ENCODE results near the gene HNRNPA1L2. TPM values are rescaled to one million over a fixed set of nuclear protein-coding genes. Genes with fewer than 3 reads are reported as not detected.

The HNRNPA1L2 gene
- total RNA-seq, 2 experiments from 2014 or later: 7.8 to 9.2 TPM

DNA sequence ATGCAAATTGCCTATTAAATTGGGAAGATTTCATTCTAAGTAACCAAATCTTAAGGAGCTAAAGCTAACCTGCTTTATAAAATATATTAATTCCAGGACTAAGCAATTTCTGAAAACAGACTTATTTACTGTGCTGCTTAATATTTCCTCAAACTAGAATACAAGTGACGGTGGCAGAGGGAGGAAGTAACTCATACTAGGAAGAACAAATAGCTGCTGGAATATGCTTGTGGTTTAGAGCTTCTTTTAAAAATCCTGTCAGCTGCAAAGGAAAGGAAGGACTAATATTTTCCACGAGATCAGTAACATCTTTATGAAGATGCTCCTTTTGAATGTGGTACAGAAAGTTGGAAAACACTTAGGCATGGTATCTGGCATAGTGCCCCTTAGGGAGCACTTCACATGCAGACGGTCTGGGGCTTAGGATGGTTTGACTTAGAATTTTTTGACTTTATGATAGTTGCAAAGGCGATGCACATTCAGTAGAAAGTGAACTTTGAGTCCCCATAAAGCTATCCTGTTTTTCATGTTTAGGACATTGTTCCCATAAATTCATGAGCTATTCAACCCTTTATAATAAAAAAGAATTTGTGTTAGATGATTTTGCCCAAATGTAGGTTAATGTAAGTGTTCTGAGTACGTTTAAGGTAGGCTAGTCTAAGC is 3.4 kb upstream of the HNRNPA1L2 start:
- TF ChIP-seq, protein P1, sequence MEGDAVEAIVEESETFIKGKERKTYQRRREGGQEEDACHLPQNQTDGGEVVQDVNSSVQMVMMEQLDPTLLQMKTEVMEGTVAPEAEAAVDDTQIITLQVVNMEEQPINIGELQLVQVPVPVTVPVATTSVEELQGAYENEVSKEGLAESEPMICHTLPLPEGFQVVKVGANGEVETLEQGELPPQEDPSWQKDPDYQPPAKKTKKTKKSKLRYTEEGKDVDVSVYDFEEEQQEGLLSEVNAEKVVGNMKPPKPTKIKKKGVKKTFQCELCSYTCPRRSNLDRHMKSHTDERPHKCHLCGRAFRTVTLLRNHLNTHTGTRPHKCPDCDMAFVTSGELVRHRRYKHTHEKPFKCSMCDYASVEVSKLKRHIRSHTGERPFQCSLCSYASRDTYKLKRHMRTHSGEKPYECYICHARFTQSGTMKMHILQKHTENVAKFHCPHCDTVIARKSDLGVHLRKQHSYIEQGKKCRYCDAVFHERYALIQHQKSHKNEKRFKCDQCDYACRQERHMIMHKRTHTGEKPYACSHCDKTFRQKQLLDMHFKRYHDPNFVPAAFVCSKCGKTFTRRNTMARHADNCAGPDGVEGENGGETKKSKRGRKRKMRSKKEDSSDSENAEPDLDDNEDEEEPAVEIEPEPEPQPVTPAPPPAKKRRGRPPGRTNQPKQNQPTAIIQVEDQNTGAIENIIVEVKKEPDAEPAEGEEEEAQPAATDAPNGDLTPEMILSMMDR (IDR thresholded peaks at IDR 0.05): no peak
- Mint-ChIP-seq H3K36me3 (ENCODE audit: low read depth) (peaks cover 28% of the 10 kb centered on the region), H3K9me3 (no peaks in the 10 kb centered on the region), H3K27ac (no peak overlapping the region), H3K4me1 (ENCODE audit: low read depth) (no peaks in the 10 kb centered on the region), H3K4me3 (no peak overlapping the region), H3K27me3 (no peaks in the 10 kb centered on the region)
- intact Hi-C loops (cut with micrococcal nuclease): no loop called here
- POLR2A ChIA-PET: no interaction called here
- DNase-seq (no peak), ATAC-seq (no peak)
- CTCF ChIA-PET: interaction anchor here (0.9 to 1.6 kb wide), 3 partner anchors 13 to 18 kb away, joined by 3 to 6 read pairs (median 4); partner anchors contain the start of gene SUGT1

DNA sequence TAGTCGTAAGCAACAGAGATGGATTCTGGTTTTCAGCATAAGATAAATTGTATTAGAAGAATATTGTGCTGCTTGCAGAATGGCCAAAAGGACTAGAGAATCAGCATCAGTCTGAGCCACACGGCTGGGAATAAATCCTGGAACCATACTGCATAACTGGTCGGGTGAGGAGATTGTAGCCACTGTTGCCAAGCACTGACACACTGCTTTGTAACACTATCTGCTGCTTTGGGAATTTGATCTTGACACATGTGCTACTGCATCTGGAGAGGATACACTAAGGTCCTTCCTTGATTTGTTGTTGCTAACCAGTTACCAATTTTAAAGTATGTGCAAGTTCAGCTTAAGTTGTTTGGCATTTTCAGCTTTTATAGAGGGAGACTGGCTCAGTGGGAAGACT is 1.9 kb downstream of the HNRNPA1L2 start:
- ATAC-seq: no peak
- H3K9me3 Mint-ChIP-seq: no peaks in the 10 kb centered on the region
- CTCF ChIA-PET: interaction anchor here (2.0 kb wide), 1 partner anchor 9 kb away, joined by 4 read pairs; no protein-coding TSS in a partner anchor
- POLR2A ChIA-PET: no interaction called here
- no peaks in the 10 kb centered on the region for H3K27me3 Mint-ChIP-seq
- H3K36me3 Mint-ChIP-seq (ENCODE audit: low read depth): peaks cover 29% of the 10 kb centered on the region
- H3K27ac Mint-ChIP-seq: no peak overlapping the region
- no peak for DNase-seq
- intact Hi-C loops (cut with micrococcal nuclease): no loop called here
- H3K4me1 Mint-ChIP-seq (ENCODE audit: low read depth): no peaks in the 10 kb centered on the region
- no peak overlapping the region for H3K4me3 Mint-ChIP-seq
- TF ChIP-seq, protein P1 (IDR thresholded peaks at IDR 0.05): no peak

DNA sequence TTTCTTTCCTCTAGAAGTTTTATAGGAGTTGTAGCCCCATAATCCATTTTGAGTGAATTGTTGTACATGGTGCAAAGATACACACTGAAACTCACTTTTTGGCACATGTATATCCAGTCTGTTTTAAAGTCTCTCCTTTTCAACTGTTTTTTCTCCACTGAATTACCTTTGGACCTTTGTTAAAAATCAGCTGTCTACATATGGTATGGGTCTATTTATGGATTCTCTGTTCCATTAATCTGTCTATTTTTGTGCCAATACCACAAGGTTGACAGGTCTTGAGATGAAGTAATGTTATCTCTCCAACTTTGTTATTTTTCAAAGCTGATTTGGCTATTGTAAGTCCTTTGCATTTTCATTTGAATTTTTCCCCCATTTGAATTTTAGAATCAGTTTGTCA is 4.7 kb downstream of the HNRNPA1L2 start:
- ChIA-PET POLR2A (no interaction called here), CTCF (no interaction called here)
- DNase-seq (no peak), ATAC-seq (no peak)
- intact Hi-C loops (cut with micrococcal nuclease): no loop called here
- peaks cover 12% of the 10 kb centered on the region for H3K4me1 Mint-ChIP-seq (ENCODE audit: low read depth)
- H3K27ac Mint-ChIP-seq: no peak overlapping the region
- no peaks in the 10 kb centered on the region for H3K9me3 Mint-ChIP-seq
- peaks cover 26% of the 10 kb centered on the region for H3K36me3 Mint-ChIP-seq (ENCODE audit: low read depth)
- TF ChIP-seq, protein P1 (IDR thresholded peaks at IDR 0.05): no peak
- no peaks in the 10 kb centered on the region for H3K27me3 Mint-ChIP-seq
- H3K4me3 Mint-ChIP-seq: no peak overlapping the region

DNA sequence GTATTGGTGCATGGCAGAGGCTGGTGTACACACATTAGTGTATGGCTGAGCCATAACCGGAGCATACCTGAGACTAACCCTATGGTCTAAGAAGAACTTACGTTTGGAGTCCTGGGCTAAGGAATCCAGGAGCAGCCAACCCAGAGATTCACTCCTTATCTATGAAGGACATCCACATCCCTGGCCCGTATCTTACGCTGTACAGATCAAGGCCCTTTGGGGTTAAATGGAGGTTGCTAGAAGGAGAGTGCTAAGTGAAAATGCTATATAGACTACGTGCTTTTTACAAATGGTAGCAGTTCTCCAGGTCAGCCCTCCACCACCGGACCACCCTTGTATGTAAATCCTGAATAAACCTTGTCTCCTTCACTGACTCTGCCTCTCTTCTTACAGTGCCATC is 8.5 kb downstream of the HNRNPA1L2 start:
- ATAC-seq: no peak
- H3K27me3 Mint-ChIP-seq: no peaks in the 10 kb centered on the region
- CTCF ChIA-PET: no interaction called here
- H3K27ac Mint-ChIP-seq: no peak overlapping the region
- intact Hi-C loops (cut with micrococcal nuclease): loop anchor here (5.0 kb wide), 2 partner anchors 33 to 193 kb away; partner anchors contain the start of gene CKAP2
- H3K9me3 Mint-ChIP-seq: no peaks in the 10 kb centered on the region
- TF ChIP-seq, protein P1 (IDR thresholded peaks at IDR 0.05): no peak
- no peak overlapping the region for H3K4me3 Mint-ChIP-seq
- H3K4me1 Mint-ChIP-seq (ENCODE audit: low read depth): peaks cover 20% of the 10 kb centered on the region
- H3K36me3 Mint-ChIP-seq (ENCODE audit: low read depth): peaks cover 17% of the 10 kb centered on the region
- DNase-seq: no peak
- POLR2A ChIA-PET: no interaction called here

DNA sequence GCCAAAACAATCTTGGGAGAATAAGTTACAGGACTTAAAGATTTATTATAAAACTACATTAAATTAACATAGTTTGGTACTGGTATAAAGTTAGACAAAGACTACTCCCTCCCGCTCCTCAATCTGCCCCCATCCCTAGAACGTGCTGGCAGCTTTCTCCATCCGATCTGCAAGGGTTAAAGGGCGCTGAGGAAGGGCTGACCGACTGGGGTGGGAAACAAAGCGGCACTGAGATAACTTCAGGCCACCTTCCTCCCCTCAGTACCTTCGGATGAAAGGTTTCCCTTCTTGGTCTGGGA is 9.6 kb downstream of the HNRNPA1L2 start:
- intact Hi-C loops (cut with micrococcal nuclease): loop anchor here (5.0 kb wide), 2 partner anchors 35 to 195 kb away; partner anchors contain the start of gene CKAP2
- peaks cover 17% of the 10 kb centered on the region for H3K36me3 Mint-ChIP-seq (ENCODE audit: low read depth)
- H3K9me3 Mint-ChIP-seq: no peaks in the 10 kb centered on the region
- no peak overlapping the region for H3K27ac Mint-ChIP-seq
- ATAC-seq (no peak), DNase-seq (no peak)
- H3K27me3 Mint-ChIP-seq: no peaks in the 10 kb centered on the region
- H3K4me1 Mint-ChIP-seq (ENCODE audit: low read depth): peaks cover 20% of the 10 kb centered on the region
- ChIA-PET POLR2A (interaction anchor here (0.8 to 2.6 kb wide), 6 partner anchors 13 to 457 kb away, joined by 3 to 23 read pairs (median 4); partner anchors contain the start of gene VPS36), CTCF (interaction anchor here (0.9 to 3.8 kb wide), 8 partner anchors 13 to 201 kb away, joined by 3 to 33 read pairs (median 6); partner anchors contain the start of gene VPS36)
- TF ChIP-seq, protein P1 (IDR thresholded peaks at IDR 0.05): no peak
- H3K4me3 Mint-ChIP-seq: no peak overlapping the region
